H54 (cell line): ENCODE data around the gene CBFA2T2.
"Not testable (repeated sequence)": the region's sequence is repeated elsewhere in the genome, so short reads cannot be mapped to it uniquely, and the experiment has no call there.

Experiments
- DNase-seq: peaks from one replicate; pipeline ENCODE4 v3.0.0; 2011; ENCODE audit warnings: low spot score, mixed read lengths; ENCODE audit not compliant: insufficient read length
- FAIRE-seq: peaks from 3 replicates; lab custom pipeline; 2011; peaks lifted over from hg19 to GRCh38; lab: Jason Lieb, UNC
- POLR2A ChIP-seq: IDR thresholded peaks from 2 replicates; pipeline ENCODE4 v1.6.1; 2011; ENCODE audit warnings: low read depth, mild to moderate bottlenecking, low read length

Gene CBFA2T2

GRCh38 chr20:33606118-33606771 lies 116.3 kb downstream of the CBFA2T2 start:
- DNase-seq = no peak
- no peak for FAIRE-seq
- no peak for TF ChIP-seq POLR2A

- TF ChIP-seq POLR2A = no peak
- DNase-seq (no peak), FAIRE-seq (no peak)
Observed at GRCh38 chr20:33609504-33609903, 119.6 kb downstream of the CBFA2T2 start.

- DNase-seq (no peak), FAIRE-seq (no peak)
- no peak for TF ChIP-seq POLR2A
Observed at GRCh38 chr20:33611106-33611505, 121.2 kb downstream of the CBFA2T2 start.

- no peak for DNase-seq
- no peak for FAIRE-seq
- TF ChIP-seq POLR2A = no peak
Observed at GRCh38 chr20:33612001-33612400, 122.1 kb downstream of the CBFA2T2 start.

- no peak for DNase-seq
- no peak for TF ChIP-seq POLR2A
- FAIRE-seq = no peak
Observed at GRCh38 chr20:33621717-33622400, 132.0 kb downstream of the CBFA2T2 start.

- DNase-seq = no peak
- no peak for TF ChIP-seq POLR2A
- FAIRE-seq = no peak
Observed at GRCh38 chr20:33622705-33623365, 132.9 kb downstream of the CBFA2T2 start.

GRCh38 chr20:33624399-33624798 lies 134.5 kb downstream of the CBFA2T2 start:
- DNase-seq (no peak), FAIRE-seq (no peak)
- no peak for TF ChIP-seq POLR2A

GRCh38 chr20:33626190-33626589 lies 136.3 kb downstream of the CBFA2T2 start:
- FAIRE-seq (no peak), DNase-seq (no peak)
- TF ChIP-seq POLR2A = no peak

- FAIRE-seq = no peak
- DNase-seq = no peak
- no peak for TF ChIP-seq POLR2A
Observed at GRCh38 chr20:33627577-33628216, 137.8 kb downstream of the CBFA2T2 start.

GRCh38 chr20:33629533-33629932 lies 139.6 kb downstream of the CBFA2T2 start:
- no peak for DNase-seq
- TF ChIP-seq POLR2A = no peak
- FAIRE-seq = no peak

GRCh38 chr20:33629979-33630378 lies 140.1 kb downstream of the CBFA2T2 start:
- DNase-seq (no peak), FAIRE-seq (no peak)
- no peak for TF ChIP-seq POLR2A

GRCh38 chr20:33630507-33630906 lies 140.6 kb downstream of the CBFA2T2 start:
- DNase-seq (no peak), FAIRE-seq (no peak)
- no peak for TF ChIP-seq POLR2A

GRCh38 chr20:33631910-33632309 lies 142.0 kb downstream of the CBFA2T2 start:
- FAIRE-seq = not testable (repeated sequence)

GRCh38 chr20:33635341-33635740 lies 145.4 kb downstream of the CBFA2T2 start:
- DNase-seq (no peak), FAIRE-seq (no peak)
- TF ChIP-seq POLR2A = no peak

More at GRCh38 chr20:33631910-33632309, 142.0 kb downstream of the CBFA2T2 start:
- DNase-seq = not testable (repeated sequence)

GRCh38 chr20:33636776-33637175 lies 146.9 kb downstream of the CBFA2T2 start:
- no peak for FAIRE-seq
- DNase-seq = no peak
- TF ChIP-seq POLR2A = no peak
